ENCODE data around the gene CRB2.

DNA sequence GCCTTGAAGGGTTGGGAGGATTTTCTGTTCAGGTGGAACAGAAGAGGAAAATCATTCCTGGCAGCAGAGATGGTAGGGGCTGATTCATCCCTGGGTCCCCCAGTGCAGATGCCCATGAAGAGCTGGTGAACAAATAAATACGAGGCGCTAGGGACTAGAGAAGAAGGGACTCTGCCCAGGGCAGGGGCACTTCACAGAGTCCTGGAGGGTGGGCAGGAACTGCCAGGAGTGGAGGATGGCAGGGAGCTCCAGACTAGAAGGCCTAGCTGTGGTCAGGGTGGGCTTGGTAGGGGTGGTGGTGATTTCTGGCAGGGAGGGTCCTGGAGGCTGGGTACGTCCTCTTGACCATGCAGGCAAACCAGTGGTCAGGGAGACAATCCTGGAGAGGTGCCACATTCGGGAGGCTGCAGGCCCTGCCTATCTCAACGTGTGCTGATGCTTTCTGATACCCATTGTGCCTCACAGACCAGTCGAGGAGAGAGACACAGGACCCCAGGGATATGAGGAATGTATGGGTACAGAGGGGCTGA lies 69.9 kb downstream of the CRB2 start:
- TF ChIP-seq CTCF (conservative IDR thresholded peaks at IDR 0.05) (no peak), ZFX (IDR thresholded peaks at IDR 0.05) (no peak)

Data from C4-2B (cell line).